ENCODE data around the gene UPK2.

- TF ChIP-seq ZNF274 (IDR thresholded peaks at IDR 0.05; ENCODE audit: low read depth, low read length), result no peak
- TF ChIP-seq SUZ12 (IDR thresholded peaks at IDR 0.05; ENCODE audit: extremely low read depth, insufficient read depth, insufficient read length), result no peak
Observed at GRCh38 chr11:118921929-118922744, 34.0 kb upstream of the UPK2 start.
